HG02943 (cell line): ENCODE results near the gene SORBS1.

Experiments
- ATAC-seq: cut with Tn5 transposase; IDR thresholded peaks from one replicate; pipeline ENCODE4 v1.9.1; 2021; ENCODE audit warnings: mild to moderate bottlenecking, low read depth, moderate library complexity; ENCODE audit not compliant: unreplicated experiment

SORBS1 gene

DNA sequence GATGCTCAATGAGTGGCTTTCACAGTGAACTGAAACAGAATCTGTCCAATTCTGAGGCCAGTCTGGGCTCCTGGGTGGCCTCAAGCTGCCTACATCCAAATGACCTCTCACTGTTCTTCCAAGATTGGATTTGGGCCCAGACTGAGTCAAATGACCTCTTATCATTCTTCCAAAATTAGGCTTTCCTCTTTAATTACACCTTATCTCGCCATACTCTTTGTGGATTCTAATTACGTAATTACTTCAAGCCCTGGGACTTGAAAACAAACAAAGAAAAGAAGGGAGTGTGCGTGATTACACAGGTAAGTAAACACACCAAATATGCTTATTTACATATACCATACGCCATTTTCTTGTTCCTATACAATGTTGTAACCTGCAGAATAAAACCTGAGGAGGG lies 18.8 kb downstream of the SORBS1 start:
- ATAC-seq = no peak

DNA sequence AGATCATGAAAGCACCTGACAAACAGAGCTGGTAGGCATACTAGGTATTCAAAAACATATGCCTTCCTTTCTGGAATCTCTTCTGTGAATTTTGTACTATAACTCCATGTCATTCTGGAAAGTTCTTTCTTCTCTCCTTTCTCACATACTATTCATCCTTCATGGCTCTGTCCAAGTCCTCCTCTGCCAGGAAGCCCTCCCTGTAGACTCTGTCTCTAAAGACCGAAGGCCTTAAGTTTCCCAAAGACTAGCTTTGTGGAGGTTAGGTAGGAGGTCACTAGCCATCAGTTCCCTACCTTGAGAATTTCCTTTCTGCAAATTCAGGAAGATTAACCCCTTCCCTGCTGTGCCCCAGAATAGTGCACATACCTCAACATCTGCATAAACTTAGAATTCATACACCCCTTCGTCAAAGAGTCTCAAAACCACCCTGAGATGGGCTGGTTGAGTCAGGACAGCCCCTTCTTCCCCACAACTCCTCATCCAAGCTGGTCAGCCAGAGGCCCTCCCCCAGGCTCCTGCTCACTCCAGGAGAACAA lies 20.6 kb downstream of the SORBS1 start:
- no peak for ATAC-seq

DNA sequence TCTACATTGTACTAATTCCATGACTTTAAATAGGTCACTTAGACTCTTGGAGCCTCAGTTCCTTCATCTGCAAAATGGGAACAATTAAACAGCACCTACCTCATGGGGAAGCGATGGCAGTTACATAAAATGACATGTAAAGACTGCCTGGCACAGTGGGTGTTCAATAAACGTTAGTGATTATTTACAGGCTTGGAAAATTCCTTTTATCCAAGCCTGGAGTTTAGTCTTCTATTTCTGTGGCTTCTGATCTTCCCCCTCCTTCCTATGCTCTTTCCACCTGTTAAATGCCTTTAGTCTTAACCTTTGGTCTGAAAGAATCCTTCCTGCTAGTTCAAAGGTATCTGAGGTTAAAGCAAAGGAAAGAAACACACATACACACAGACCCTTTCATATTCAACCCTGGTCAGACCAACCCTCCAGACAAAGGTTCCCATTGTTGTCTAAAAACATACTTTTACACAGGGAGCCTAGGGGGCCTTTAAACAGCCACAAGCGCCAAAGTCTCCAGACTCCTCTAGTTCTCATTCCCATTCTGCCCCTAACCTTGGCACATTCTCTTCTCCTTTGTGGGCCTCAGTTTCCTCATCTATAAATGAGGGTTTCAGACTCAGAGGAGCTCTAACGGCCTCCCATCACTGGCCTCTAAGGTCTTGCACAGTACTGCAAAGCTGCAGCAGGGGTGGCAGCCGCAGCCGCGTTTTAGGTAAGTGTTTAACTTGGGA lies 21.4 kb downstream of the SORBS1 start:
- ATAC-seq = no peak

DNA sequence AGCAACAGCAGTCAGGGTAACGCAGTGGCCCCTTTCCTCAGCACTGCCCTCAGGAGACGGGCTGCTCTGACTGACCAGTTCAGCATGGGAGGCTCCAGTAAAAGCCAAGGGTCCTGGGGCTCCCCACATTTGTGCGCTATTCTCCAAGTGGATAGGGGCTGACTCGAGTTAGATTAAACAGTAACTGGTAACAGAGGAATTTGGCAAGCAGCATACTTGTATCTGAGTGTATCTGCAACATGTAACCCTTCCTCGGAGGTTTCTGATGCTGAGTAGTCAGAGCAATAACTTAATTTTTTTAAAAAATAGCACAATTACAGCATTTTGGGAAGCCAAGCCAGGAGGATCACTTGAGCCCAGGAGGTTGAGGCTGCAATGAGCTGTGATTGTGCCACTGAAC lies 22.8 kb downstream of the SORBS1 start:
- no peak for ATAC-seq

DNA sequence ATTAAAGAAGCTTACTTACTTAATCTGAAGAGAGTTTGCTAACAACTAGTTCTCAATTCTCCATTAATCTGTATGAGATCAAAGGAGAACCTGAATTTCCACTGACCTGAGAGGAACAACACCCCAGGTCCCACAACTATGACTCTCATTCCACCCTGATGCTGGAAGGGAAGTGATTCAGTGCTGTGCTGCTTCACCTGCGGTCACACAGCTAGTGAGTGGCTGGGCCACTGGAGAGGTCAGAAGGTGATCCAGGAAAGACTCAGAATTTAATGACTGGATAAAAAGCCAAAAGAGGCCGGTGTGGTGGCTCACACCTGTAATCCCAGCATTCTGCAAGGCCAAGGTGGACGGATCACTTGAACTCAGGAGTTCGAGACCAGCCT lies 23.6 kb downstream of the SORBS1 start:
- no peak for ATAC-seq

DNA sequence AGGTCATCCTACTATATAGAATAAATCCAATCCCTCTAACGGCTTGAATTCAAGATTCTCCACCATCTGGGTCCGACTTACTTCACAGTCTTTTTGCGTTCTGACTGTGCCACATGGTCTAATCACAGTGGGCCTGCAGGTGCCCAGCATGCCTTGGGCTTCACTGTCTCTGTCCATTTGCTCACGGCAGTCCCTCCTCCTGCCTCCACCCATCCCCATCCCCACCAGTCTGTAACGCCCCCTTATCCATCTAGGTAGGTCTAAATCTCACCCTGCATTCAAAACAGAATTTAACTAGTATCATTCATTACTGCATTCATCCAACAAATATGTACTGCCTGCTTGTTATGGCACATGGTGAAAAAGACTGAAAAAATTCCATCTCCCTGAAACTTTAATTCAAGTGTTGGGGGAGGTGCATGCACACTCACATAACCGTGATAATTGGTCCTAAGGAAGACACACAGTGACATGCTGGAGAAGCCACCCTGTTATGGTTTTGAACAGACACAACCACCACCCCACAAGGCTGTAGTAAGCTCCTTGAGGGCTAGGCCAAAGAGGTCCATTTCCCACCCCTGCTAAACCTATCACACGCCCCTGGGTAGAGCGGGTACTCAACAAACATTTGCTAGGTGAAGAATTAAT lies 24.2 kb downstream of the SORBS1 start:
- ATAC-seq = no peak

DNA sequence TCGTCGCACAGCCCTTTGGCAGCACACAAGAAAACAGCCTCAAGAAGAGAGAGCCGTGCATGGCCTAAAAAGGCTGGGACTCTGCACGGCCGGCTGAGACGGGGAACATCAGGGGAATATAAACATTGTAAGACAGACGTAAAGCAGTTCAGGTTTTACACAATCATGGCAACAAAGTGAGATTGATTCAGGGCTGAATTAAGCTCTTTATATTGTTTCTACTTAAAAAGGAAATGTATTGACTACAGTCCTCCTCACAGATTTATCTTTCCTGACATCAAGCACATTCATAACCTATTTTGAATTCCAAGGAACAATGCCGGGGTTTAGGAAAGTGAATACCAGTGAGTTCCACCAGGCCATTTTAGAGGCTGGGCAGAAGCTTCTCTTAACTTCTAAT lies 25.2 kb downstream of the SORBS1 start:
- no peak for ATAC-seq

DNA sequence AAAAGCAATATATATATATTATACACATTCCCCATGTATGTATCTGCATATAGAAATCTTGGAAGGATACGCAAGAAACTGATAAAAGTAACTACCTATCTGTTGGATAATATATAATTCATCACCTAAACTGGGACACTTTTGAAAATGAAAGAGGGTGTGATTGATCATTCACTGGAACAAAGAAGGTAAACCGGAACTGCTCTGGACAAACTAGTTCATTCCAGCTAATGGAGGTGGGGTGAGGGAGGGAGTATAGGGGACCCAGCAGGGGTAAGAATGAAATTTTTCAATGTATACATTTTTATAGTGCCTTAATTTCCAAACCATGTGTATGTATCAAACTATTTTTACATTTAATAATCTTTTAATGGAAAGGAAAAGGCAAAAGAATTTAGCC lies 25.6 kb downstream of the SORBS1 start:
- no peak for ATAC-seq

DNA sequence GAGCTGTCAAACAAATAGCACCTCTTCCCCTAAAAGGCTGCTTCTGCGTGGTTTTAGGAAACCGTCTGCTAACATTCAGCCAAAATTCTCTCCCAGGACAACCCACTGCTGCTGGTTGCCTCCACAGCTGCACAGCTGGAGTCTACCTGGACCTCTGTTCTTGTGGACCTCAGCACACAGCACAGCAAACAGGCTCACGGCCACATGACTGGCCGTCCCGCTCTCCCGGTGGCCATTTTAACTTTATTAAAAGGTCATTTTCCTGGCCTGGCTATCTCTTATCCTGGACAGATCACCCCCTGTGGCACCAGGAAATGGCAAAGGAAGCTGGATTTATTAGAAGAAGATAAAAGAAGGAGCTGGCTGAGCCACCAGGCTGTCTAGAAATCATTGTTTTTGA lies 27.6 kb downstream of the SORBS1 start:
- ATAC-seq = no peak

DNA sequence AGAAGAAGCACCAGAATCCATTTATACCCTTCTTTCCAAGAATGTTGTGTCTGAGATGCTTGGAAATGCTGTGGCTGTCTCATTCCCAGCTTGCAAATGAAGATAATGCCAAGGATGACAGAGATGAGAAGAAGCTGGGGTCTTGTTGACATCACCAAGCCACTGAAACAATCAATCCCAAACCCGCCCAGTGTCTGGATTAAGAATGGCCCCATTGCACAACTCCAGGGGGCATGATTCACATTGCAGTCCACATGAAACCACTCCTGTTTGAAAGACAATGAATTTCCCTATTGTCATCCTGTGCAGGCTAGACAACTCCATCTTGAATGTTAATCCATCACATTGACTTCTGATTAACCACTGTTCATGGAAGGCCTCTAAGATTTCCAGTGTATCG lies 28.6 kb downstream of the SORBS1 start:
- no peak for ATAC-seq

DNA sequence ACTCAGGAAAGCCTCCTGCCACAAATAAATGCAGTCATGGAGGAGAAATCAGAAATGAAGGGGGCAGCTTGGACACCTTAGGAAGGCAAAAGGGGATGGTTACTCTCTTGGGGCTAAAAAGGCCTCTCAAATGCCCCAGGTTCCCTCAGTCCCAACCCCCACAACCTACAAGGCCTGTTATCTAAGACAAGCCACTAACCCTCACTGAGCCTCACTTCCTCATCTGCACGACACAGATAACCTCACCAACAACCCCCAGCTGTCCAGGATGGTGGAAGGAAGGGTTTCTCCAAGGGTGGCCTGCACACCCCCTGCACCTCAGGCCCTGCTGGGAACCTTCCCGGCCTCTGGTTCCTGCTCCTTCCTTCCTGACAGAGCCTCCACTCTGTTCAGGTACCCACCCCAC lies 29.2 kb downstream of the SORBS1 start:
- no peak for ATAC-seq

DNA sequence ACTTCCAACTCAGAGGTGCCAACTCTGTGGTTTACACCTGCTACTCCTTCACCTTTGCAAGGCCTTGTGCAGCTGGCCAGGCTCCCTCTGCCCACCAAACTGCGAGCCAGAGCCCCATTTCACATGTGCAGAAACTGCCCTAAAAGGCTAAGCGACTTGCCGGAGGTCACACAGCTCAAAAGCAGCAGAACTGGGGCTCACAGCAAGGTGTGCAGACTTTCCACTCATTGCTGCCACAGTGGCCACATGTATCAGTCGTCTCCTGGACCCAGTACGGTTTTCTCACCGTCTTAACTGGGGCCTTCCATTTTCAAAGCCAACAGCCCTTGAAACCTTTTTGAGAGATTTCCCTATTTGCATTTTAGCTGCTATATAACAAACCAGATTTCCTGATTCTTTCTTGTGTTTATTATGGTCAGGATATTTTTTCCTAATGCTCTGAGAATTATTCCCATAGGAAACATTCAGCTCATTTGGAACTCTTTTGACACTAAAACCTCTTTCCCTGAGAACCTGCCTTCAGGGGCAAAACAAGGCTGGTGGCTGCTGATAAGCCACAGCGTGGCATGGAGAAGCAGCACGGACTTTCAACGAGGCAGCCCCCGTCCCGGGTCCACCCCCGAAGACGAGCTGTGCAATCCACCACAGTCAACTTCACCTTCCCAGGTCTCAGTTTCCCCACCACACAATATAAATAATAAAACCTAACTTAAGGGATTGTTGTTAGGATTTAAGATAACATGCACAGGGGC lies 29.9 kb downstream of the SORBS1 start:
- no peak for ATAC-seq

DNA sequence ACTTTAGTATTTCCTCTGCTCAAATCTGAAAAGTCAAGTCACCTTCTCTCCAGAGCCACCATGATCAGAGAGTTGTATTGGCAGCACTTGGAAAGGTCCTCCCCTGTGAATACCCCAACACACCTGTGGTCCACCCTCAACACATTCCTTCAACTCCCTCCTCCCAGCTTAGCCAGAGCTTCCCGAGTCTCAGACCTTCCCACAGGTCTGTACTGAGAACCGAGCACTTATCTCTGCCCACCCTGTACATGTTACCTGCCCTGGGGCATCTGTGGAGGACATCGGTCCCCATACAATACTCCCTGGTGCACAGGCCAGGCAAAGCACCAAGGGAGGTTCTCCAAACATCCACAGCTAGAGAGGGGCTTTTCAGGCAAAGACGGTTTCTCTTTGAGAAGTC lies 30.6 kb downstream of the SORBS1 start:
- ATAC-seq = no peak

DNA sequence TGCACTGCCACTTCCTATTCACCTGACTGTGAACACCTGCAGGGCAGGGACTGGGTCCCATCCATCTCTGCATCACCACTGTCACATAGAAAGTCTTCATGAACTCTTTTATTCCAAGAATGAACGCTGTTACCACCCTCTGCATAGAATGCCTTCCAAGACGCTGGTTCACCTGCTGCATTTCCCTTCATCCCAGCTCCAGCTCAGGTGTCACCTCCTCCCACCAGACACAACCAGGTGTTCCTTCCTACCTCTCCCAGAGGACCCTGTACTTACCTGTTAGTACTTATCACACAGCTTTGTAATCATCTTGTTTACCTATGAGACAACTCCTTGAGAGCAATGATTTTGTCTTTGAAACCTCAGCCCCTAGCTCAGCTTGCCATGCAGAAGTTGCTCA lies 31.1 kb downstream of the SORBS1 start:
- ATAC-seq = no peak

DNA sequence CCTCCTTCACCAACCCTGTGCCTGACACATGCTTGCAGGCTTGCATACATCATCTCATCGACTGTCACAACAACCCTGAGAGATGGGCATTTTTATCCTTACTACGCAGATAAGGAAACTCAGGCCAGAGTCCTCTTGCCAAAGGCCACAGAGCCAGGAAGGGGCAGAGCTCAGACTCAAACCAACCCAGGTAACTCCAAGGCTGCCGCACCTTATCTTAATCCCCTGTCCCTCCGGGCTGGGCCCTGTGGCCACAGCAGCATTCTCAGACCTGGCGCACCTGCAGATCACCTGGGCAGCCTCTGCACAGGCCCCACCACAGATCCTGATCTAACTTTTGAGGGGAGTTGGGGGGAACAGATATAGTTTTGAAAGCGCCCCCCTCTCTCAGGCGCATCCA lies 35.1 kb downstream of the SORBS1 start:
- no peak for ATAC-seq

DNA sequence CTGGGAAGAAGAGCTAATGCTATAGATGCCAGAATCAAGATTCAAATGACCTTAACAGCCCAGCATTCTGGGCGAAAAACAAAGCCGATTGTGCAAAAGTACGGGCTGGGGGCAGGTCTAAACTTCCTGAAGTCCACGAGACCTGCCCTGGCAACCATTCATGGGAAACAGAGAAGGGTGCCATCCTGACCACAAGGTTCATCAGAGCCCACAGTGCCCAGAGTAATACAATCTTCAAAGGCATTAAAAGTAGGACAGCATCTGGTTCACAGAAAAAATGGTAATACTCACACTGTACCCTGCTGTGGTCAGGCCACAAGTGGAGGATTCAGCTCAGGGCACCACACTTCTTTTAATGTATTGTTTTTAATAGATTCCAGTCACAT lies 36.1 kb downstream of the SORBS1 start:
- ATAC-seq = no peak

DNA sequence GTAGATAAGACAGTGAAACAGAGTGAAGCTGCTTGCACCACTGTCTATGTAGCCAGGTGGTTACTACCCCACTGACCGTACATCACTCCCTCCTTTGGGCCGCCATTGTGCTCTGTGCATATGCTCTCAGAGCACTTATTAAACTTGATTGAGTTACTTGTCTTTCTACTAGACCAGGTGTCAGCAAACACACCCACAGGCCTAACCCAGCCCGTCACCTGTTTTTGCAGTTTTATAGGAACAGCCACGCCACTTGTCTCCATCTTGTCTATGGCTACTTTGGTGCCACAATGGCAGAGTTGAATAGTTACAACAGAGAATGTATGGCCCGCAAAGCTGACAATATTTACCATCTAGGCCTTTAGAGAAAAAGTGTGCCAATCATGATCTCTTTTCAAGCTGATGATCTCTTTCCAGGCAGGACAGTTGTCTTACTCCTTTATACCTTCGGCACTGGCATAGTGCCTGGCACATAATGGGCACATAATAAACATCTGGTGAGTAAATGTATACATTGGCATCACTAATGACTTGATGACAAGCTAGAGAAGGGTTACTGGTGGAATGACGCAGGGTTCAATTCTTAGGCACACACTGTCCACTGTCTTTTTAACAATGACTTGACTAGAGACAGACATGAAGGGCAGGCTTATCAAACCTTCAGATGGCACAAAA lies 36.7 kb downstream of the SORBS1 start:
- ATAC-seq = no peak

DNA sequence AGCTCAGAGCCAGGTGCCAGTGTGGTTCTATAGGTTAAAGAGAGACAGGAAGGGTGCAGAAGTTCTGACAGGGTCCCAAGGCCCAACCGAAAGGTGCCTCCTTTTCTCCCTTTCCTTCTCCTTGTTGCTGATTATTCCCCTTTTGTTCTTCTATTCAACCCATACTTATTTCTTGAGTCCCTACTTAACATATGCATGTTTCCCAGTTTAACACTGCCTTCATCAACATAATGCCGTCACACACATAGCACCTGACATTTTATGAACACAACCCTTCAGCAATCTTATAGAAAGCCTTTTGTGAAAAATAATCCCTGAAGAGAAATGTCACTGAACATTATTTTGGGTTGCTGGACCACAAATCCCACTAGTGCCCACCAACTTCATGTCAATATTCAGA lies 39.1 kb downstream of the SORBS1 start:
- no peak for ATAC-seq

DNA sequence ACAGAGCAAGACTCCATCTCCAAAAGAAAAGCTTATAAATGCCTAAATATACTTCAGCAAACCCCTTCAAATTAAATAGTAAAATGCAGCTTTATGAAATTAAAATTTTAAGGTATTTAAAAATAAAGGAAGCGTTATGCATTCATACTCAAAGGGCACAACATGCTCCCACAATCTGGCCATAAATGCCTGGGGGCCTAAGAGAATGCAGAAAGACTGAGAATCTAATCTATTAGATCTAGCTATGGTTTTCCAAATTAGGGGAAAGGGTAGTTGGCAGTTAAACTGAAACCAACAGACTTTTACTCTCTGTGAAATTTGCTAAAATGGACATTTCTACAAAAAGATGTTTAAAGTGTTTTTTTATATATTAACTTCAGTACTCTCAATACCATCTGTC lies 40.6 kb downstream of the SORBS1 start:
- ATAC-seq = no peak

DNA sequence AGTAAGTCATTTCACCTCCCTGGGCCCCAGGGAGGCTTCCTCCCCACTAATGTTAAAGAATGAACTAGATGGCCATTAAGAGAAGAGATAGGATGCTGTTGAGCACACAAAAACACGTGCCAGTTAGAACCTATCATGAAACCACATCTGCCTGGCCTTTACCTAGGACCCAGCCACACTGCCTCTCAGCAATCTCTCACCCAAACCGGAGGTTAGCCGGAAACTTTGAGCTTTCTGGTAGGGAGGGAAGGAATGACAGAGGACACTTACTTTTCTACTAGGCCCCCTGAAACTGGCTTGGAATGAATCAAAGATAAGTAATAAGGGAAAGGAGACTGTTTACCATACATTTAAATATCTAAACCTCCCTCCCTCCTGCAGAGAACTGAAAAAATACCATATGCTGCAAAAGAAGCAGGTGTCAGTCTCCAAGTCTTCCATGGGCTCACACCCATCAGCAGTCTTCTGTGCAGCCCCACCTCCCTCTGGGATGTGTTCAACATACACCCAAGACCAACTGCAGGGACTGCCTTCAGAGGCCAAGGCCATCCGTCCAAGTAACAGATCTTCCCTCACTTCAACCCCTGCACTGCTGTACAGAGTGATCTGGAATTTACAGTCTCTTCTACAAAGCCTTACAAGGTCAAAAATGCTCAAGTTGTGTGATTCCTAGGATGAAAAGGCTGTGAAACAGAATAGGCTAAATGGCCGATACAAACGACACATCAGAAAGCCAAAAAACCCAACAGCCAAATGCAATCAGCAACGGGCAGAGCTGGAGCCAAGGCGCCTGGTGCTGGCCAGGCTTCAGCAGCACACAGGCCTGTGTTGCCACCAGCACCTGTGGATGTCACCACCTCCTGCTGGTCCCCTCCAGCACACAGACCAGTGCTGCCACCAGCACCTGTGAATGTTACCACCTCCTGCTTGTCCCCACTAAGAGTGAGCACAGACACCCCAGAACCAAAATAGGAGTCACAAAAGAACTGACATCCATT lies 42.4 kb downstream of the SORBS1 start:
- no peak for ATAC-seq
